AG04450 (cell line): ENCODE data around the gene GDAP2. TPM values are rescaled to one million over a fixed set of nuclear protein-coding genes. Genes with fewer than 3 reads are reported as not detected.

Experiments
- CTCF ChIA-PET: fragments of 300-600, 350-600 bp; formaldehyde crosslinking; extraction: SDS; loops from one replicate; lab custom pipeline; 2022; ENCODE audit warnings: antibody characterized with exemption, inconsistent platforms; lab: Charles Lee
- POLR2A ChIA-PET: fragments of 350-600 bp; formaldehyde crosslinking; extraction: SDS; loops from one replicate; lab custom pipeline; 2021; ENCODE audit warnings: antibody characterized with exemption, inconsistent platforms; lab: Yijun Ruan, JAX
- DNase-seq: peaks from one replicate; pipeline ENCODE4 v3.0.0-alpha.2; 2011; ENCODE audit warnings: low read depth, low spot score
- H3K27ac ChIP-seq: one replicate; pipeline ENCODE4 v1.5.1; 2012; ENCODE audit warnings: low read depth, low read length, control low read depth
- H3K27me3 ChIP-seq: one replicate; pipeline ENCODE4 v1.6.0; 2012; ENCODE audit warnings: low read length; ENCODE audit not compliant: control insufficient read depth, insufficient read depth
- H3K4me3 ChIP-seq: 2 replicates; pipeline ENCODE4 v1.5.1; 2011; ENCODE audit warnings: mild to moderate bottlenecking, low read depth, low read length, control low read depth
- H3K9me3 ChIP-seq: 2 replicates; pipeline ENCODE4 v1.5.1; 2012; ENCODE audit warnings: low read length; ENCODE audit not compliant: control insufficient read depth, insufficient read depth
- CTCF ChIP-seq: IDR thresholded peaks from 2 replicates; pipeline ENCODE4 v1.5.1; 2011; ENCODE audit warnings: low read depth, low read length, control low read depth, inconsistent platforms
- polyA plus RNA-seq: library from polyadenylated mRNA; depleted of rRNA; stranded (reverse); fragments of >200 nt; gene quantifications from 2 replicates; pipeline ENCODE4 v1.2.3, GENCODE V29; 2011

The GDAP2 gene
- polyA plus RNA-seq, 1 experiment: 25.4 TPM

- ChIA-PET CTCF (interaction anchor here (1.0 kb wide), 1 partner anchor 32 kb away, joined by 4 read pairs; no protein-coding TSS in a partner anchor), POLR2A (no interaction called here)
- TF ChIP-seq CTCF: no peak
- Histone ChIP-seq H3K27ac (no peak overlapping the region), H3K4me3 (no peak overlapping the region), H3K27me3 (no peaks in the 10 kb centered on the region), H3K9me3 (peaks cover 3% of the 10 kb centered on the region; the same call in 1 of the 2 replicates)
- no peak for DNase-seq
Measured at GRCh38 chr1:117838911-117839310, 90.5 kb downstream of the GDAP2 start.

GRCh38 chr1:117836069-117836468 lies 93.4 kb downstream of the GDAP2 start:
- Histone ChIP-seq H3K9me3 (no peaks in the 10 kb centered on the region), H3K27ac (no peak overlapping the region), H3K27me3 (no peaks in the 10 kb centered on the region), H3K4me3 (no peak overlapping the region)
- no peak for TF ChIP-seq CTCF
- no peak for DNase-seq
- ChIA-PET POLR2A (no interaction called here), CTCF (interaction anchor here (0.7 to 1.9 kb wide), 2 partner anchors 78 to 82 kb away, joined by 3 to 6 read pairs; no protein-coding TSS in a partner anchor)

GRCh38 chr1:117834416-117834815 lies 95.0 kb downstream of the GDAP2 start:
- POLR2A ChIA-PET: no interaction called here

GRCh38 chr1:117832453-117832852 lies 97.0 kb downstream of the GDAP2 start:
- no peak overlapping the region for H3K27ac ChIP-seq

More at GRCh38 chr1:117834416-117834815, 95.0 kb downstream of the GDAP2 start:
- TF ChIP-seq CTCF: no peak
- Histone ChIP-seq H3K4me3 (no peak overlapping the region), H3K27ac (no peak overlapping the region), H3K9me3 (no peaks in the 10 kb centered on the region), H3K27me3 (no peaks in the 10 kb centered on the region)
- no peak for DNase-seq
- CTCF ChIA-PET: no interaction called here

GRCh38 chr1:117830222-117830621 lies 99.2 kb downstream of the GDAP2 start:
- no peak for DNase-seq
- no peaks in the 10 kb centered on the region for H3K9me3 ChIP-seq
- H3K4me3 ChIP-seq: no peak overlapping the region
- POLR2A ChIA-PET: no interaction called here
- CTCF ChIA-PET: no interaction called here
- TF ChIP-seq CTCF: no peak
- H3K27ac ChIP-seq: no peak overlapping the region
- H3K27me3 ChIP-seq: no peaks in the 10 kb centered on the region

More at GRCh38 chr1:117832453-117832852, 97.0 kb downstream of the GDAP2 start:
- POLR2A ChIA-PET: no interaction called here
- no peaks in the 10 kb centered on the region for H3K27me3 ChIP-seq
- H3K9me3 ChIP-seq: no peaks in the 10 kb centered on the region
- no peak overlapping the region for H3K4me3 ChIP-seq
- no peak for TF ChIP-seq CTCF
- CTCF ChIA-PET: no interaction called here
- no peak for DNase-seq
